Fibroblast of pulmonary artery (primary cell): Measurements from ENCODE around the gene MSANTD7.

Experiments used
- DNase-seq: peaks from one replicate; pipeline ENCODE4 v3.0.0-alpha.2; 2010; ENCODE audit warnings: low read depth
- H3K4me3 ChIP-seq: replicated peaks from 2 replicates; pipeline ENCODE4 v1.5.1; 2011; ENCODE audit warnings: low read depth, mild to moderate bottlenecking, control low read depth, low read length, moderate library complexity
- TF ChIP-seq, protein P1 (sequence below): IDR thresholded peaks from 2 replicates; pipeline ENCODE4 v1.5.1; 2011; ENCODE audit warnings: mild to moderate bottlenecking, control low read depth, low read length, inconsistent platforms; ENCODE audit errors: missing control alignments

MSANTD7 gene

DNA sequence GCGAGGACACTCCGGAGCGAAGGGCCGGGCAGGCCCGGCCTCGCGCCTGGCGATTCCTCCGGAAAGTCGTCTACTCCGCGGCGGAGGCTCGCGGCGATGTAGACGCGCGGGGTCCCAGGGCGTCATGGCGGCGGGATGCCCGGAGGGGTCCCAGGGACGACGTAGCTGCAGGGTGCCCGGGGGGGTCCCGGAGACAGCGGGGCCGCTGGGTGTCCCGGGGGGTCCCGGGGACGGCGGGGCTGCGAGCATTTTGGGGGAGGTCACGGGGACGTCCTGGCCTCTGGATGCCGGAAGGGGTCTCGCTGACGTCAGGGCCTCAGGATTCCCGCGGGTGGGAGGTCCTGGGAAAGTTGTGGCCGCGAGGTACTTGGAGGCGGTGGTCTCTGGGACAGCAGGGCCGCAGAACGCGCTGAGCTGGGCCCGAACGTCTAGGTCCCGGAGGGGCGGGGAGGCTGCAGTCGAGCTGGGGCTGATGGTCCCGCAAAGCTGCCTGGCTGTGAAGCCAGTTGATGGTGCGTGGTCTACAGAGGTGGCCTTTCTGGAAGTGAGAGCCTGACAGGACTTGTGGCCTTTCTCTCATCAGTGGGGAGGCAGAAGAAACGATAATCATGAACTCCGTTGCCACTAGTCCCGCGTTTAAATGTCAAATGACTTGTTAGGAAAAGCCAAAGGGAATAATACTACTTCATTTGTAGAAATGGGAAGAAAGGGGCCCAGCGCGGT lies 637 bp downstream of the MSANTD7 start:
- H3K4me3 ChIP-seq: peak overlapping the region; percentile 95
- DNase-seq: peak; percentile 16
- TF ChIP-seq, protein P1, sequence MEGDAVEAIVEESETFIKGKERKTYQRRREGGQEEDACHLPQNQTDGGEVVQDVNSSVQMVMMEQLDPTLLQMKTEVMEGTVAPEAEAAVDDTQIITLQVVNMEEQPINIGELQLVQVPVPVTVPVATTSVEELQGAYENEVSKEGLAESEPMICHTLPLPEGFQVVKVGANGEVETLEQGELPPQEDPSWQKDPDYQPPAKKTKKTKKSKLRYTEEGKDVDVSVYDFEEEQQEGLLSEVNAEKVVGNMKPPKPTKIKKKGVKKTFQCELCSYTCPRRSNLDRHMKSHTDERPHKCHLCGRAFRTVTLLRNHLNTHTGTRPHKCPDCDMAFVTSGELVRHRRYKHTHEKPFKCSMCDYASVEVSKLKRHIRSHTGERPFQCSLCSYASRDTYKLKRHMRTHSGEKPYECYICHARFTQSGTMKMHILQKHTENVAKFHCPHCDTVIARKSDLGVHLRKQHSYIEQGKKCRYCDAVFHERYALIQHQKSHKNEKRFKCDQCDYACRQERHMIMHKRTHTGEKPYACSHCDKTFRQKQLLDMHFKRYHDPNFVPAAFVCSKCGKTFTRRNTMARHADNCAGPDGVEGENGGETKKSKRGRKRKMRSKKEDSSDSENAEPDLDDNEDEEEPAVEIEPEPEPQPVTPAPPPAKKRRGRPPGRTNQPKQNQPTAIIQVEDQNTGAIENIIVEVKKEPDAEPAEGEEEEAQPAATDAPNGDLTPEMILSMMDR: no peak

DNA sequence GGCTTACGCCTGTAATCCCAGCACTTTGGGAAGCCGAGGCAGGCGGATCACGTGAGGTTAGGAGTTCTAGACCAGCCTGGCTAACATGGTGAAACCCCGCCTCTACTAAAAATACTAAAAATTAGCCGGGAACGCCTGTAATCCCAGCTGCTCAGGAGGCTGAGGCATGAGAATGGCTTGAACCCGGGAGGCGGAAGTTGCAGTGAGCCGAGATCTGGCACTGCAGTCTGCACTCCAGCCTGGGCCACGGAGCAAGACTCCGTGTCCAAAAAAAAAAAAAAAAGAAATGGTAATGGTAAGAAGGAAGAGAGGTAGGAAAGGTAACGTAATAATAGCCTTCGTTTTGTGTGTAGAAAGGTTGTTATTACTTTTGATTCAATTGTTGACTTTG lies 1.2 kb downstream of the MSANTD7 start:
- TF ChIP-seq, protein P1: no peak
- peak; percentile 11 for DNase-seq

DNA sequence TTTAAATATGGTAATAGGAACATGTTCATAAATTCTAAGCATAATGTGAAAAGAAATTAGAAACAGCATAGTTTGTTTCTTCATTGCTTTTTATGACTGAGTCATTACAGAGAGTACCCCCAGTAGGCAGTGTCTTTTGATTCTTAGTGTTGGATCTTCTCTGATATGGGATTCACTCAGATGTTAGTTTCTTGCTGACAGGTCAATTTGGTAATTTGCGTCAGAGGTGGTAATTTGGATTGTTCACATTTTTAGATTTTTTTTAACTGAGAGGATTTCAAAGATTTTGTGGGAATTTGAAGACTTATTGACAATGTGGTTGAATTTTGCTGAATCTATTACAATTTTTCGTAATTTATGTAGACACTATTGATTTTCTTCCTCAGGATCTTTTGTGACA lies 2.1 kb downstream of the MSANTD7 start:
- TF ChIP-seq, protein P1: no peak
- H3K4me3 ChIP-seq: no peak overlapping the region
- DNase-seq: no peak

More for the DNA sequence above, 1.2 kb downstream of the MSANTD7 start:
- H3K4me3 ChIP-seq: peak overlapping the region; percentile 95

DNA sequence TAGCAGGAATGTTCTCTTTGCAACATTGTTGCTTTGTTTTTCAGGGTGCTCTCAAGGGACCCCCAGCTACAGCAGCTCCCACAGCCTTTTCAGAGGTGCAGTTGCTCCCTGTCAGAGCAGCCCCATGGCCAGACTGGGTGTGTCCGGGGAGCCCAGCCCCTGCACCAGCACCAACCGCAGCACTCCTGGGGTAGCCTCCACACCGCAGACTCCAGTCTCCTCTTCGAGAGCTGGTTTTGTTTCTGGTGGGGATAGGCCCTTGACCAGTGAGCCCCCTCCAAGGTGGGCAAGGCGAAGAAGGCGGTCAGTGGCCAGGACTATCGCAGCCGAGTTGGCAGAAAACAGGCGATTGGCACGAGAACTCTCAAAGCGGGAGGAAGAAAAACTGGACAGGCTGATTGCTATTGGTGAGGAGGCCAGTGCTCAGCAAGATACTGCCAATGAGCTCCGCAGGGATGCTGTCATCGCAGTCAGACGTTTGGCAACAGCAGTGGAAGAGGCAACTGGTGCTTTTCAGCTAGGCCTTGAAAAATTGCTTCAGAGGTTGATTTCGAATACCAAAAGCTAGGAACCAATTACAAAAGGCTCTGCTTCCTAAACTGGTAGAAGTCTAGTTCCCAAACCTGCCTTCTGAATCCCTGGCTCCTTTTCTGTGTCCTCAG lies 5.4 kb downstream of the MSANTD7 start:
- no peak overlapping the region for H3K4me3 ChIP-seq
- DNase-seq: no peak
- TF ChIP-seq, protein P1: no peak

DNA sequence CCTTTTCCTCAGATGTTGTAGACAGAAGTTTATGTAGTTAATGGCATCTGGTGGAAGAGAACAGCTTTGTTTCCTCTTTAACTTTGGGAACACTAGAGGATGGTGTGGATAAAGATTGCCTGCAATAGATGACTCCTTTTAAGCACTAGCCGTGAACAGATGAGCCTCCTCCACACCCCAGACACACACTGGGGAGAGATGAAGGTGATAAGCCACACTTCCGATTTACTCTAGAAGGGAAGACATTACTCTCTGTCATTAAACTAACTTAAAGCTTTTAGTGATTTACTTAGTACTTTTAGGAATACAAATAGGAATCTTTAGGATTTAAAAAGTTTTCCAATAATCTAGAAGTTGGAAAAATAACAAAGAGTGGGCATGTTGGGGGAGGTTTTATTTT lies 6.8 kb downstream of the MSANTD7 start:
- DNase-seq: no peak
- H3K4me3 ChIP-seq: no peak overlapping the region
- TF ChIP-seq, protein P1: no peak

DNA sequence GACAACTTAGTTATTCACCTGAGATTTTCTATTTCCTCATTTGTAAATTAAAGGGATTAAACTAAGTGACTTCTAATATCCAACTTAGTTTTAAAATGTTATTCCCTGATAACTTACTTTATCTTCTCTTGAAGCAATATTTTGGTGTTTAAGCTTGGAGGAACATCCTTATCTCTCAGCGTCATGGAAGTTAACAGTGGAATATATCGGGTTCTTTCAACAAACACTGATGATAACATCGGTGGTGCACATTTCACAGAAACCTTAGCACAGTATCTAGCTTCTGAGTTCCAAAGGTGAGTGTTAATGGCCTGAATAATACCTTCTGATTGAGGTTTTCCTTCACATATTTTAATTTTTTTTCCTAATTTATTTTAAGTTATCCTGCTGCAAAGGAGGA lies 14.1 kb downstream of the MSANTD7 start:
- TF ChIP-seq, protein P1: no peak
- no peak overlapping the region for H3K4me3 ChIP-seq
- no peak for DNase-seq
